PC-3 (cell line): ENCODE measurements around the gene AEBP1. TPM values are rescaled to one million over a fixed set of nuclear protein-coding genes. Genes with fewer than 3 reads are reported as not detected.

Source experiments
- ATAC-seq: fragments of 200-7000 bp; cut with Tn5 transposase; 2 replicates; pipeline ENCODE4 v1.9.1; 2020; ENCODE audit warnings: mild to moderate bottlenecking, moderate library complexity
- BruUV-seq: library from RNA; stranded (reverse); fragments of 400-500 nt; replicated peaks from 2 replicates; lab custom pipeline; 2021; lab: Mats Ljungman, UMichigan
- CTCF ChIA-PET: fragments of 300-600 bp; sonication (Branson Sonifier 250); formaldehyde crosslinking; loops from one replicate; lab custom pipeline; 2022; ENCODE audit warnings: antibody characterized with exemption; lab: Charles Lee
- POLR2A ChIA-PET: fragments of 300-600 bp; sonication (Branson Sonifier 250); formaldehyde crosslinking; loops from one replicate; lab custom pipeline; 2022; ENCODE audit warnings: antibody characterized with exemption; ENCODE audit not compliant: unreplicated experiment; lab: Charles Lee
- DNase-seq: peaks from one replicate; pipeline ENCODE4 v3.0.0-alpha.2; 2015
- H2AFZ ChIP-seq: fragments of 300-600 bp; sonication (generic); 2 replicates; pipeline ENCODE4 v1.6.0; 2016; ENCODE audit warnings: antibody characterized with exemption, low read length
- H3F3A ChIP-seq: fragments of 300-600 bp; sonication (generic); one replicate; pipeline ENCODE4 v1.6.0; 2017; ENCODE audit warnings: antibody characterized with exemption, low read length, control low read depth, mild to moderate bottlenecking; ENCODE audit not compliant: unreplicated experiment
- H3K27ac ChIP-seq: fragments of 300-600 bp; sonication (generic); 2 replicates; pipeline ENCODE4 v1.5.1; 2016; ENCODE audit warnings: mild to moderate bottlenecking, low read length
- H3K27me3 ChIP-seq: fragments of 300-600 bp; sonication (generic); 2 replicates; pipeline ENCODE4 v1.6.1; 2016; ENCODE audit warnings: low read length, mixed read lengths
- H3K36me3 ChIP-seq: fragments of 300-600 bp; sonication (generic); 2 replicates; pipeline ENCODE4 v1.6.1; 2016; ENCODE audit warnings: low read depth, mixed run types, low read length, mixed read lengths
- H3K4me1 ChIP-seq: fragments of 300-600 bp; sonication (generic); 2 replicates; pipeline ENCODE4 v1.5.1; 2016; ENCODE audit warnings: low read length; ENCODE audit not compliant: insufficient read depth
- H3K4me2 ChIP-seq: fragments of 300-600 bp; sonication (generic); 2 replicates; pipeline ENCODE4 v1.6.0; 2016; ENCODE audit warnings: low read length
- H3K4me3 ChIP-seq: fragments of 300-600 bp; sonication (generic); 2 replicates; pipeline ENCODE4 v1.5.1; 2016; ENCODE audit warnings: mild to moderate bottlenecking, low read length, mixed read lengths
- H3K79me2 ChIP-seq: fragments of 300-600 bp; sonication (generic); 2 replicates; pipeline ENCODE4 v1.6.1; 2017; ENCODE audit warnings: low read length, mixed read lengths
- H3K9ac ChIP-seq: fragments of 300-600 bp; sonication (generic); 2 replicates; pipeline ENCODE4 v1.6.0; 2016; ENCODE audit warnings: mild to moderate bottlenecking, low read length
- H3K9me2 ChIP-seq: fragments of 300-600 bp; sonication (generic); replicated peaks from 2 replicates; pipeline ENCODE4 v1.6.1; 2016; ENCODE audit warnings: mixed run types, low read length, mixed read lengths
- H3K9me3 ChIP-seq: fragments of 300-600 bp; sonication (generic); 2 replicates; pipeline ENCODE4 v1.6.1; 2016; ENCODE audit warnings: low read length, mixed read lengths
- H4K20me1 ChIP-seq: fragments of 300-600 bp; sonication (generic); 2 replicates; pipeline ENCODE4 v1.6.1; 2016; ENCODE audit warnings: low read length, mixed read lengths
- CTCF ChIP-seq: fragments of 300-600 bp; sonication (generic); conservative IDR thresholded peaks from 2 replicates; pipeline ENCODE4 v1.5.1; 2017; ENCODE audit warnings: antibody characterized with exemption, low read depth, mild to moderate bottlenecking, low read length
- EZH2 ChIP-seq: fragments of 300-600 bp; sonication (generic); IDR thresholded peaks from one replicate; pipeline ENCODE4 v1.6.1; 2017; ENCODE audit warnings: antibody characterized with exemption, mild to moderate bottlenecking, low read length; ENCODE audit not compliant: unreplicated experiment
- EZH2phosphoT487 ChIP-seq: fragments of 300-600 bp; sonication (generic); IDR thresholded peaks from 2 replicates; pipeline ENCODE4 v1.6.1; 2018; ENCODE audit warnings: mild to moderate bottlenecking, antibody characterized with exemption, low read length, borderline replicate concordance
- intact Hi-C: fragments of 100-400 bp; cut with micrococcal nuclease; formaldehyde crosslinking; loops from 2 replicates; pipeline ENCODE4 v1.9.0; 2023
- total RNA-seq: library from RNA; depleted of rRNA; stranded (reverse); fragments of >200 nt; gene quantifications from 2 replicates; pipeline ENCODE4 v1.2.3, GENCODE V29; 2014

The AEBP1 gene
- total RNA-seq, 1 experiment from 2014 or later, result not detected

GRCh38 chr7:44145969-44146911 is 42.1 kb downstream of the AEBP1 start:
- H3K9ac ChIP-seq, result no peak overlapping the region
- TF ChIP-seq EZH2phosphoT487 (no peak), CTCF (no peak), EZH2 (no peak)
- H2AFZ ChIP-seq, result no peak overlapping the region
- H3K9me3 ChIP-seq, result no peaks in the 10 kb centered on the region
- H3K4me3 ChIP-seq, result no peak overlapping the region
- no peaks in the 10 kb centered on the region for H4K20me1 ChIP-seq
- POLR2A ChIA-PET, result no interaction called here
- H3F3A ChIP-seq, result no peaks in the 10 kb centered on the region
- BruUV-seq, result no TSS peak
- no peaks in the 10 kb centered on the region for H3K9me2 ChIP-seq
- H3K4me2 ChIP-seq, result no peak overlapping the region
- DNase-seq (no peak), ATAC-seq (no peak; the same call in 1 of the 2 replicates)
- intact Hi-C loops, result no loop called here
- H3K27ac ChIP-seq, result no peak overlapping the region
- H3K4me1 ChIP-seq, result no peaks in the 10 kb centered on the region
- H3K36me3 ChIP-seq, result no peaks in the 10 kb centered on the region
- no peaks in the 10 kb centered on the region for H3K27me3 ChIP-seq
- H3K79me2 ChIP-seq, result no peaks in the 10 kb centered on the region
- CTCF ChIA-PET, result no interaction called here

- ATAC-seq, result no peak
- no peaks in the 10 kb centered on the region for H3F3A ChIP-seq
- no peak overlapping the region for H2AFZ ChIP-seq
- no peak overlapping the region for H3K4me2 ChIP-seq
- intact Hi-C loops, result no loop called here
- DNase-seq, result no peak
- TF ChIP-seq EZH2, result no peak
- no peak for TF ChIP-seq EZH2phosphoT487
- TF ChIP-seq CTCF, result no peak
- no peak overlapping the region for H3K9ac ChIP-seq
- H3K4me1 ChIP-seq, result no peaks in the 10 kb centered on the region
- H3K27ac ChIP-seq, result no peak overlapping the region
- no peaks in the 10 kb centered on the region for H3K27me3 ChIP-seq
- POLR2A ChIA-PET, result no interaction called here
- BruUV-seq, result no TSS peak
- no peaks in the 10 kb centered on the region for H3K9me2 ChIP-seq
- no peaks in the 10 kb centered on the region for H3K36me3 ChIP-seq
- no peak overlapping the region for H3K4me3 ChIP-seq
- no peaks in the 10 kb centered on the region for H3K79me2 ChIP-seq
- no peaks in the 10 kb centered on the region for H4K20me1 ChIP-seq
- H3K9me3 ChIP-seq, result no peaks in the 10 kb centered on the region
- CTCF ChIA-PET, result no interaction called here
Measured at GRCh38 chr7:44147026-44147991, 43.2 kb downstream of the AEBP1 start.
